Trophoblast cell (in vitro differentiated cells and primary cell): ENCODE results near the gene BRAP.
"Not testable (repeated sequence)": the region's sequence is repeated elsewhere in the genome, so short reads cannot be mapped to it uniquely, and the experiment has no call there.

ENCODE experiments used
- DNase-seq, 2 donors: peaks; one replicate each; pipeline ENCODE4 v3.0.0-alpha.2; 2016
- H2AFZ ChIP-seq: 2 replicates; pipeline ENCODE4 v1.6.1; 2013; ENCODE audit warnings: low read length, moderate library complexity, mild to moderate bottlenecking; ENCODE audit not compliant: insufficient read depth, poor library complexity
- H2AK5ac ChIP-seq: 2 replicates; pipeline ENCODE4 v1.6.1; 2013; ENCODE audit warnings: mild to moderate bottlenecking, low read length
- H2BK120ac ChIP-seq: 2 replicates; pipeline ENCODE4 v1.6.1; 2013; ENCODE audit warnings: low read length, mild to moderate bottlenecking, moderate library complexity; ENCODE audit not compliant: insufficient read depth, poor library complexity
- H2BK12ac ChIP-seq: 2 replicates; pipeline ENCODE4 v1.6.1; 2013; ENCODE audit warnings: mild to moderate bottlenecking, low read length, moderate library complexity
- H2BK5ac ChIP-seq: 2 replicates; pipeline ENCODE4 v1.6.1; 2013; ENCODE audit warnings: low read length, low read depth, moderate library complexity, mild to moderate bottlenecking; ENCODE audit not compliant: poor library complexity
- H3K14ac ChIP-seq: 2 replicates; pipeline ENCODE4 v1.6.1; 2013; ENCODE audit warnings: mild to moderate bottlenecking, low read length
- H3K18ac ChIP-seq: 2 replicates; pipeline ENCODE4 v1.6.1; 2013; ENCODE audit warnings: mild to moderate bottlenecking, low read length
- H3K23ac ChIP-seq: 2 replicates; pipeline ENCODE4 v1.6.1; 2013; ENCODE audit warnings: low read length
- H3K27ac ChIP-seq: 2 replicates; pipeline ENCODE4 v1.5.1; 2013; ENCODE audit warnings: low read depth, mild to moderate bottlenecking, inconsistent platforms, low read length, moderate library complexity
- H3K27me3 ChIP-seq: 2 replicates; pipeline ENCODE4 v1.6.1; 2013; ENCODE audit warnings: inconsistent platforms, mild to moderate bottlenecking, low read length, moderate library complexity; ENCODE audit not compliant: insufficient read depth
- H3K36me3 ChIP-seq, 2 experiments: 1 replicate in 1 of 2; 2 replicates in 1 of 2; pipeline ENCODE4 v1.6.1; 2013; ENCODE audit warnings: low read length in 2 of 2, mild to moderate bottlenecking in 2 of 2, moderate library complexity in 1 of 2; ENCODE audit not compliant: insufficient read depth in 2 of 2, control insufficient read depth in 1 of 2
- H3K4ac ChIP-seq: 2 replicates; pipeline ENCODE4 v1.6.1; 2013; ENCODE audit warnings: low read depth, mild to moderate bottlenecking, low read length, moderate library complexity
- H3K4me1 ChIP-seq, 2 experiments: 1 replicate in 1 of 2; 2 replicates in 1 of 2; pipeline ENCODE4 v1.6.1; 2013; ENCODE audit warnings: low read length in 2 of 2, mild to moderate bottlenecking in 2 of 2, moderate library complexity in 1 of 2; ENCODE audit not compliant: insufficient read depth in 2 of 2, control insufficient read depth in 1 of 2
- H3K4me2 ChIP-seq: 2 replicates; pipeline ENCODE4 v1.6.1; 2013; ENCODE audit warnings: inconsistent platforms, mild to moderate bottlenecking, low read length, moderate library complexity
- H3K4me3 ChIP-seq: 2 replicates; pipeline ENCODE4 v1.5.1; 2013; ENCODE audit warnings: mild to moderate bottlenecking, low read depth, low read length, inconsistent platforms
- H3K79me1 ChIP-seq: one replicate; pipeline ENCODE4 v1.6.1; 2013; ENCODE audit warnings: low read length
- H3K79me2 ChIP-seq: 2 replicates; pipeline ENCODE4 v1.6.1; 2013; ENCODE audit warnings: low read length, mild to moderate bottlenecking; ENCODE audit not compliant: control insufficient read depth, insufficient read depth, poor library complexity
- H3K9ac ChIP-seq: 2 replicates; pipeline ENCODE4 v1.6.1; 2013; ENCODE audit warnings: mild to moderate bottlenecking, low read length
- H3K9me3 ChIP-seq: 2 replicates; pipeline ENCODE4 v1.6.1; 2013; ENCODE audit warnings: low read depth, mild to moderate bottlenecking, control low read depth, inconsistent platforms, low read length; ENCODE audit not compliant: insufficient read depth
- H4K12ac ChIP-seq: 2 replicates; pipeline ENCODE4 v1.6.1; 2013; ENCODE audit warnings: low read depth, mild to moderate bottlenecking, low read length, moderate library complexity
- H4K8ac ChIP-seq: 2 replicates; pipeline ENCODE4 v1.6.1; 2013; ENCODE audit warnings: low read depth, mild to moderate bottlenecking, low read length, moderate library complexity
- H4K91ac ChIP-seq: one replicate; pipeline ENCODE4 v1.6.1; 2013; ENCODE audit warnings: low read depth, mild to moderate bottlenecking, low read length, moderate library complexity
- whole genome bisulfite sequencing: extraction: QIAGEN DNeasy Blood & Tissue Kit; methylation state at CpG from one replicate; pipeline ENCODE4 v1.1.7; 2013; ENCODE audit warnings: missing lambda C conversion rate; ENCODE audit not compliant: insufficient read length, insufficient coverage; ENCODE audit errors: extremely low coverage; 5-methylcytosine and 5-hydroxymethylcytosine counted together

BRAP gene

GRCh38 chr12:111687255-111687654, 1.5 kb upstream of the BRAP start:
- Histone ChIP-seq H3K27ac (no peak overlapping the region), H3K4ac (no peak overlapping the region), H3K14ac (no peak overlapping the region), H3K27me3 (no peaks in the 10 kb centered on the region), H3K79me2 (peaks cover 7% of the 10 kb centered on the region), H3K9ac (no peak overlapping the region), H2AK5ac (no peak overlapping the region), H3K79me1 (peaks cover 6% of the 10 kb centered on the region), H2AFZ (no peak overlapping the region), H3K18ac (no peak overlapping the region), H3K4me2 (no peak overlapping the region), H4K8ac (no peak overlapping the region), H4K91ac (no peak overlapping the region), H2BK12ac (no peak overlapping the region), H3K4me3 (no peak overlapping the region), H4K12ac (no peak overlapping the region), H3K23ac (no peak overlapping the region), H3K36me3 (peaks cover 6 to 7% of the 10 kb centered on the region in 2 experiments), H2BK5ac (no peak overlapping the region), H3K4me1 (peaks cover 5% of the 10 kb centered on the region in 2 experiments), H2BK120ac (no peak overlapping the region), H3K9me3 (no peaks in the 10 kb centered on the region)
- no peak for DNase-seq
- WGBS = no CpG with 5 or more reads among the region's 2 CpGs

- Histone ChIP-seq H2AFZ (no peak overlapping the region), H3K79me1 (peaks cover 6% of the 10 kb centered on the region), H4K8ac (peak overlapping the region; percentile 92)
These were observed 884 bp upstream of the BRAP start for GRCh38 chr12:111686574-111687105.

GRCh38 chr12:111685322-111685810, 390 bp downstream of the BRAP start:
- H3K9ac ChIP-seq = peak overlapping the region; percentile 97
- H3K9me3 ChIP-seq = no peaks in the 10 kb centered on the region
- H3K14ac ChIP-seq = peak overlapping the region; percentile 60
- H3K18ac ChIP-seq = no peak overlapping the region
- peaks cover 5% of the 10 kb centered on the region in 2 experiments for H3K4me1 ChIP-seq
- peak overlapping the region; percentile 85 for H3K4me2 ChIP-seq
- peak overlapping the region; percentile 53 for H3K27ac ChIP-seq
- H2BK5ac ChIP-seq = peak overlapping the region; percentile 52
- H4K91ac ChIP-seq = peak overlapping the region; percentile 63
- peak overlapping the region; percentile 75 for H4K12ac ChIP-seq
- peak overlapping the region; percentile 69 for H2AFZ ChIP-seq
- H3K23ac ChIP-seq = no peak overlapping the region
- no CpG with 5 or more reads among the region's 36 CpGs for WGBS
- no peaks in the 10 kb centered on the region for H3K27me3 ChIP-seq
- H3K79me2 ChIP-seq = peaks cover 7% of the 10 kb centered on the region
- peaks cover 6% of the 10 kb centered on the region for H3K79me1 ChIP-seq
- DNase-seq = no peak
- no peak overlapping the region for H2BK12ac ChIP-seq
- H2AK5ac ChIP-seq = no peak overlapping the region
- peak overlapping the region; percentile 81 for H3K4me3 ChIP-seq
- H4K8ac ChIP-seq = peak overlapping the region; percentile 76
- no peak overlapping the region for H2BK120ac ChIP-seq
- peaks cover 14 to 18% of the 10 kb centered on the region in 2 experiments for H3K36me3 ChIP-seq
- peak overlapping the region; percentile 90 for H3K4ac ChIP-seq

More at GRCh38 chr12:111686574-111687105, 884 bp upstream of the BRAP start:
- DNase-seq = peak in 1 of 2 donors; percentile 12
- Histone ChIP-seq H3K23ac (no peak overlapping the region), H3K4ac (peak overlapping the region; percentile 30), H3K4me2 (peak overlapping the region; percentile 78), H2BK120ac (peak overlapping the region; percentile 40), H3K79me2 (peaks cover 7% of the 10 kb centered on the region), H3K4me3 (peak overlapping the region; percentile 81), H3K36me3 (peaks cover 9 to 10% of the 10 kb centered on the region in 2 experiments), H2BK12ac (no peak overlapping the region), H3K9ac (no peak overlapping the region), H4K91ac (peak overlapping the region; percentile 72), H2AK5ac (no peak overlapping the region), H3K9me3 (no peaks in the 10 kb centered on the region), H3K27ac (no peak overlapping the region), H4K12ac (peak overlapping the region; percentile 87), H3K14ac (peak overlapping the region; percentile 60), H3K18ac (peak overlapping the region; percentile 21), H3K27me3 (no peaks in the 10 kb centered on the region), H3K4me1 (peaks cover 5% of the 10 kb centered on the region in 2 experiments), H2BK5ac (no peak overlapping the region)
- no CpG with 5 or more reads among the region's 15 CpGs for WGBS

GRCh38 chr12:111684485-111685198, 1.1 kb downstream of the BRAP start:
- H3K27me3 ChIP-seq, H4K91ac ChIP-seq, H2BK120ac ChIP-seq, H3K9ac ChIP-seq, H4K12ac ChIP-seq, H3K27ac ChIP-seq, H2AFZ ChIP-seq, H2BK5ac ChIP-seq, H3K79me1 ChIP-seq, H2AK5ac ChIP-seq, H3K18ac ChIP-seq, H4K8ac ChIP-seq, H3K14ac ChIP-seq, H3K4me1 ChIP-seq, H3K9me3 ChIP-seq, H2BK12ac ChIP-seq, H3K79me2 ChIP-seq, H3K23ac ChIP-seq: not testable (repeated sequence)
- Histone ChIP-seq H3K4me2 (peak overlapping the region; percentile 85), H3K4me3 (peak overlapping the region; percentile 81), H3K4ac (peak overlapping the region; percentile 90), H3K36me3 (peaks cover 20 to 24% of the 10 kb centered on the region in 2 experiments)
- WGBS = no CpG with 5 or more reads among the region's 13 CpGs
- DNase-seq = peak in 1 of 2 donors; percentile 1
